KOPT-K1 (cell line): ENCODE data around the gene PRRT1.
"Not testable (repeated sequence)": the region's sequence is repeated elsewhere in the genome, so short reads cannot be mapped to it uniquely, and the experiment has no call there.

Experiments
- H3K27ac ChIP-seq: fragments of 200-600 bp; sonication (generic); 2 replicates; pipeline ENCODE4 v1.5.1; 2016; ENCODE audit warnings: antibody characterized with exemption, mild to moderate bottlenecking, low read depth, low read length; ENCODE audit not compliant: poor library complexity, severe bottlenecking
- H3K36me3 ChIP-seq: fragments of 200-600 bp; sonication (generic); 2 replicates; pipeline ENCODE4 v1.5.1; 2017; ENCODE audit warnings: antibody characterized with exemption, mild to moderate bottlenecking, low read length, moderate library complexity; ENCODE audit not compliant: insufficient read depth
- H3K9me3 ChIP-seq: fragments of 200-600 bp; sonication (generic); 2 replicates; pipeline ENCODE4 v1.5.1; 2017; ENCODE audit warnings: antibody characterized with exemption, low read length, mild to moderate bottlenecking; ENCODE audit not compliant: insufficient read depth, poor library complexity, severe bottlenecking

The PRRT1 gene

GRCh38 chr6:32151181-32151862 is 417 bp downstream of the PRRT1 start:
- H3K36me3 ChIP-seq: peaks cover 7% of the 10 kb centered on the region
- H3K9me3 ChIP-seq: no peaks in the 10 kb centered on the region
- no peak overlapping the region for H3K27ac ChIP-seq

- H3K36me3 ChIP-seq: no peaks in the 10 kb centered on the region
- H3K9me3 ChIP-seq: no peaks in the 10 kb centered on the region
- H3K27ac ChIP-seq: no peak overlapping the region
Observed at GRCh38 chr6:32149932-32150870, 1.5 kb downstream of the PRRT1 start.

- no peaks in the 10 kb centered on the region for H3K36me3 ChIP-seq
- H3K27ac ChIP-seq: no peak overlapping the region
- no peaks in the 10 kb centered on the region for H3K9me3 ChIP-seq
Observed at GRCh38 chr6:32149092-32149755, 2.5 kb downstream of the PRRT1 start.

- Histone ChIP-seq H3K27ac (no peak overlapping the region), H3K9me3 (no peaks in the 10 kb centered on the region), H3K36me3 (no peaks in the 10 kb centered on the region)
Observed at GRCh38 chr6:32148289-32149091, 3.2 kb downstream of the PRRT1 start.

GRCh38 chr6:32147401-32148132 is 4.2 kb downstream of the PRRT1 start:
- no peaks in the 10 kb centered on the region for H3K9me3 ChIP-seq
- H3K36me3 ChIP-seq: no peaks in the 10 kb centered on the region
- H3K27ac ChIP-seq: no peak overlapping the region

GRCh38 chr6:32146687-32147086 is 5.1 kb downstream of the PRRT1 start:
- Histone ChIP-seq H3K27ac (no peak overlapping the region), H3K36me3 (no peaks in the 10 kb centered on the region), H3K9me3 (no peaks in the 10 kb centered on the region)

- no peak overlapping the region for H3K27ac ChIP-seq
- no peaks in the 10 kb centered on the region for H3K9me3 ChIP-seq
- H3K36me3 ChIP-seq: no peaks in the 10 kb centered on the region
Observed at GRCh38 chr6:32146287-32146686, 5.5 kb downstream of the PRRT1 start.

- H3K9me3 ChIP-seq: not testable (repeated sequence)
Observed at GRCh38 chr6:32144238-32144637, 7.5 kb downstream of the PRRT1 start.

GRCh38 chr6:32140420-32141046 is 11.2 kb downstream of the PRRT1 start:
- no peak overlapping the region for H3K27ac ChIP-seq

More at GRCh38 chr6:32144238-32144637, 7.5 kb downstream of the PRRT1 start:
- H3K36me3 ChIP-seq, H3K27ac ChIP-seq: not testable (repeated sequence)

GRCh38 chr6:32139590-32139989 is 12.1 kb downstream of the PRRT1 start:
- Histone ChIP-seq H3K36me3 (no peaks in the 10 kb centered on the region), H3K27ac (no peak overlapping the region), H3K9me3 (no peaks in the 10 kb centered on the region)

More at GRCh38 chr6:32140420-32141046, 11.2 kb downstream of the PRRT1 start:
- Histone ChIP-seq H3K36me3 (no peaks in the 10 kb centered on the region), H3K9me3 (no peaks in the 10 kb centered on the region)

- Histone ChIP-seq H3K36me3 (no peaks in the 10 kb centered on the region), H3K27ac (no peak overlapping the region), H3K9me3 (no peaks in the 10 kb centered on the region)
Observed at GRCh38 chr6:32137454-32137853, 14.3 kb downstream of the PRRT1 start.

- H3K36me3 ChIP-seq: no peaks in the 10 kb centered on the region
- no peak overlapping the region for H3K27ac ChIP-seq
- H3K9me3 ChIP-seq: no peaks in the 10 kb centered on the region
Observed at GRCh38 chr6:32133786-32134185, 18.0 kb downstream of the PRRT1 start.

- Histone ChIP-seq H3K36me3 (no peaks in the 10 kb centered on the region), H3K27ac (no peak overlapping the region), H3K9me3 (no peaks in the 10 kb centered on the region)
Observed at GRCh38 chr6:32132110-32132509, 19.6 kb downstream of the PRRT1 start.
